ENCODE results near the gene MCIDAS.

MCIDAS gene

GRCh38 chr5:55234121-55234700, 7.1 kb upstream of the MCIDAS start:
- no peak for DNase-seq (ENCODE audit: extremely low read depth, low read depth)
- TF ChIP-seq CTCF (IDR thresholded peaks at IDR 0.05; ENCODE audit: low read depth, low read length), result no peak

GRCh38 chr5:55232985-55233928, 6.1 kb upstream of the MCIDAS start, which contains the start of gene CCNO:
Gene CCNO, minus strand, starts transcription at chr5:55233608. Its CDS starts 85 bp downstream, at chr5:55233523.
- TF ChIP-seq CTCF (IDR thresholded peaks at IDR 0.05; ENCODE audit: low read depth, low read length), result no peak
- peak; percentile 16 for DNase-seq (ENCODE audit: extremely low read depth, low read depth)

- no peak for DNase-seq (ENCODE audit: extremely low read depth, low read depth)
Measured at GRCh38 chr5:55232271-55232984, 5.3 kb upstream of the MCIDAS start.

GRCh38 chr5:55231919-55232270, 4.8 kb upstream of the MCIDAS start:
- no peak for DNase-seq (ENCODE audit: extremely low read depth, low read depth)
- no peak for TF ChIP-seq CTCF (IDR thresholded peaks at IDR 0.05; ENCODE audit: low read depth, low read length)

More at GRCh38 chr5:55232271-55232984, 5.3 kb upstream of the MCIDAS start:
- no peak for TF ChIP-seq CTCF (IDR thresholded peaks at IDR 0.05; ENCODE audit: low read depth, low read length)

GRCh38 chr5:55231029-55231918, 4.2 kb upstream of the MCIDAS start:
- TF ChIP-seq CTCF (IDR thresholded peaks at IDR 0.05; ENCODE audit: low read depth, low read length), result no peak
- no peak for DNase-seq (ENCODE audit: extremely low read depth, low read depth)

- no peak for TF ChIP-seq CTCF (IDR thresholded peaks at IDR 0.05; ENCODE audit: low read depth, low read length)
- no peak for DNase-seq (ENCODE audit: extremely low read depth, low read depth)
Measured at GRCh38 chr5:55230086-55230629, 3.0 kb upstream of the MCIDAS start.
